ENCODE measurements around the gene TYW1B. TPM values are rescaled to one million over a fixed set of nuclear protein-coding genes. Genes with fewer than 3 reads are reported as not detected.

The TYW1B gene, protein sequence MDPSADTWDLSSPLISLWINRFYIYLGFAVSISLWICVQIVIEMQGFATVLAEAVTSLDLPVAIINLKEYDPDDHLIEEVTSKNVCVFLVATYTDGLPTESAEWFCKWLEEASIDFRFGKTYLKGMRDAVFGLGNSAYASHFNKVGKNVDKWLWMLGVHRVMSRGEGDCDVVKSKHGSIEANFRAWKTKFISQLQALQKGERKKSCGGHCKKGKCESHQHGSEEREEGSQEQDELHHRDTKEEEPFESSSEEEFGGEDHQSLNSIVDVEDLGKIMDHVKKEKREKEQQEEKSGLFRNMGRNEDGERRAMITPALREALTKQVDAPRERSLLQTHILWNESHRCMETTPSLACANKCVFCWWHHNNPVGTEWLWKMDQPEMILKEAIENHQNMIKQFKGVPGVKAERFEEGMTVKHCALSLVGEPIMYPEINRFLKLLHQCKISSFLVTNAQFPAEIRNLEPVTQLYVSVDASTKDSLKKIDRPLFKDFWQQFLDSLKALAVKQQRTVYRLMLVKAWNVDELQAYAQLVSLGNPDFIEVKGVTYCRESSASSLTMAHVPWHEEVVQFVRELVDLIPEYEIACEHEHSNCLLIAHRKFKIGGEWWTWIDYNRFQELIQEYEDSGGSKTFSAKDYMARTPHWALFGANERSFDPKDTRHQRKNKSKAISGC
- total RNA-seq, result 1.9 and 8.5 TPM in 2 replicates

GRCh38 chr7:72827839-72828591 lies at the start of gene TYW1B:
Gene TYW1B, minus strand, starts transcription at chr7:72828200. Its CDS starts 125 bp downstream, at chr7:72828075.

Other genes starting within 250 kb of the TYW1B start
- 4.2 and 4.4 TPM in 2 replicates for gene POM121, start 96.9 kb upstream of the TYW1B start, total RNA-seq
- gene TRIM74, start 141.3 kb upstream of the TYW1B start, total RNA-seq, result 0.19 TPM in 1 of 2 replicates, not detected in the other
- not detected in 2 replicates for gene SPDYE8, start 201.6 kb upstream of the TYW1B start, total RNA-seq
- not detected in 2 replicates for gene SPDYE11, start 229.7 kb upstream of the TYW1B start, total RNA-seq

All from regular cardiac myocyte (primary cell).